ENCODE results near the gene PFKFB4. TPM values are rescaled to one million over a fixed set of nuclear protein-coding genes. Genes with fewer than 3 reads are reported as not detected.

Gene PFKFB4
- total and polyA plus RNA-seq, 7 donors, result 0.25 to 4.1 (median 1.1) TPM

GRCh38 chr3:48581621-48582481 lies 25.2 kb upstream of the PFKFB4 start:
- no peaks in the 10 kb centered on the region for H3K4me1 ChIP-seq

GRCh38 chr3:48576647-48577046 lies 20.0 kb upstream of the PFKFB4 start:
- H3K27ac ChIP-seq, result no peak overlapping the region

More at GRCh38 chr3:48581621-48582481, 25.2 kb upstream of the PFKFB4 start:
- intact Hi-C loops (cut with DNase I), result no loop called here
- no peak for DNase-seq
- 92 to 94% (median 94%) methylated on average over 14 of the region's 14 CpGs for WGBS, 3 donors
- H3K36me3 ChIP-seq (ENCODE audit: insufficient read depth in 1 of 2, low read depth in 1 of 2), result peaks cover 0 to 42% of the 10 kb centered on the region in 2 donors
- H3K27ac ChIP-seq, result no peak overlapping the region
- H3K27me3 ChIP-seq (ENCODE audit: insufficient read depth in 3 of 3, low read length in 2 of 3), result no peaks in the 10 kb centered on the region
- no peak overlapping the region for H3K4me3 ChIP-seq
- H3K9me3 ChIP-seq, result no peaks in the 10 kb centered on the region
- TF ChIP-seq CTCF (IDR thresholded peaks at IDR 0.05), result no peak
- ATAC-seq, result no peak

GRCh38 chr3:48575366-48575765 lies 18.8 kb upstream of the PFKFB4 start:
- Histone ChIP-seq H3K4me3 (no peak overlapping the region), H3K4me1 (no peaks in the 10 kb centered on the region), H3K27me3 (ENCODE audit: insufficient read depth in 3 of 3, low read length in 2 of 3) (no peaks in the 10 kb centered on the region), H3K36me3 (ENCODE audit: insufficient read depth in 1 of 2, low read depth in 1 of 2) (peaks cover 0 to 18% of the 10 kb centered on the region in 2 donors), H3K27ac (no peak overlapping the region), H3K9me3 (no peaks in the 10 kb centered on the region)
- WGBS, 3 donors, result 83 to 91% (median 86%) methylated on average over 17 of the region's 17 CpGs
- no peak for TF ChIP-seq CTCF (IDR thresholded peaks at IDR 0.05)
- intact Hi-C loops (cut with DNase I), result no loop called here
- DNase-seq (no peak), ATAC-seq (no peak)

More at GRCh38 chr3:48576647-48577046, 20.0 kb upstream of the PFKFB4 start:
- Histone ChIP-seq H3K4me1 (no peaks in the 10 kb centered on the region), H3K36me3 (ENCODE audit: insufficient read depth in 1 of 2, low read depth in 1 of 2) (peaks cover 0 to 22% of the 10 kb centered on the region in 2 donors), H3K9me3 (no peaks in the 10 kb centered on the region), H3K4me3 (no peak overlapping the region), H3K27me3 (ENCODE audit: insufficient read depth in 3 of 3, low read length in 2 of 3) (no peaks in the 10 kb centered on the region)
- TF ChIP-seq CTCF (IDR thresholded peaks at IDR 0.05), result no peak
- no peak for DNase-seq
- no peak for ATAC-seq
- WGBS, 3 donors, result 71 to 81% (median 80%) methylated on average over 4 of the region's 4 CpGs
- intact Hi-C loops (cut with DNase I), result no loop called here

GRCh38 chr3:48573973-48574585 lies 17.5 kb upstream of the PFKFB4 start:
- 91 to 97% (median 91%) methylated on average over 10 of the region's 10 CpGs for WGBS, 3 donors
- no peak overlapping the region for H3K27ac ChIP-seq
- H3K9me3 ChIP-seq, result no peaks in the 10 kb centered on the region
- intact Hi-C loops (cut with DNase I), result no loop called here
- no peak overlapping the region for H3K4me3 ChIP-seq
- ATAC-seq (no peak), DNase-seq (no peak)
- no peaks in the 10 kb centered on the region for H3K27me3 ChIP-seq (ENCODE audit: insufficient read depth in 3 of 3, low read length in 2 of 3)
- TF ChIP-seq CTCF (IDR thresholded peaks at IDR 0.05), result no peak
- no peaks in the 10 kb centered on the region for H3K4me1 ChIP-seq
- peaks cover 0 to 13% of the 10 kb centered on the region in 2 donors for H3K36me3 ChIP-seq (ENCODE audit: insufficient read depth in 1 of 2, low read depth in 1 of 2)

All from psoas muscle (tissue), 8 donors.